LNCAP (cell line): ENCODE measurements around the gene SLC25A11.

Experiments used
- TF ChIP-seq, protein P1 (sequence below): fragments of 450-650 bp; IDR thresholded peaks from 2 replicates; pipeline ENCODE4 v1.5.1; 2017; ENCODE audit warnings: mild to moderate bottlenecking

Gene SLC25A11

DNA sequence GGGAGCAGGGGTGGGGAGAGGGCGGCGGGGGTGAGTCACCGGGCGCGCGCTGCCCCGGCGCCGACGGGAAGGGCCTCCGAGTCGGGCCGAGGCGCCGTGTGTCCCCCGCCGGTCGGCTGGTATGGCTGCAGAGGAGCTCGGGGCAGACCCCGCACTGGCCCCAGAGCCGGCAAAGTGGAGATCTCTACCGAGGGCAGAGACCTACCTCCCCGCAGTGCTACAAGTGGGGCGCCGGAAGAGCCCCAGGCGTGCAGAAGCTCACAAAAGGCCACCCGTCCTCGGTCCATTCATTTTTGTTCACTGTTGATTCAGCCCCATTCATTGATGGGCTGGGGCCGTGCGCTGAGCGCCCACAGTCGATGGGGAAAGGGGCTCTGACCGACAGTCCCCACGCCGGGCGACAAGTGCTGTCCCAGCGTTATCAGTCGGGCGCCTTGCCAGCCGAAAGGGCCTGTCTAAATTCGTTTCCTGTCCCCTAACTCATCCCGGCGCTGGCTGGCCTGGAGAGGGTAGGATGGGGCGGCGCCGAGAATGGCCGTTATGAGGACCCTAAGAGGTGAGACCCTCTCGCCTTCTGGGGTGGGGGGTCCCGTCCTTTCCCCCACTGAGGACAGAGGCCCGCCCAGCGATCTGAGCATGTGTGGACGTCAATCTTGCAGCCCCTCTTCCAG lies 10.4 kb upstream of the SLC25A11 start:
- TF ChIP-seq, protein P1, sequence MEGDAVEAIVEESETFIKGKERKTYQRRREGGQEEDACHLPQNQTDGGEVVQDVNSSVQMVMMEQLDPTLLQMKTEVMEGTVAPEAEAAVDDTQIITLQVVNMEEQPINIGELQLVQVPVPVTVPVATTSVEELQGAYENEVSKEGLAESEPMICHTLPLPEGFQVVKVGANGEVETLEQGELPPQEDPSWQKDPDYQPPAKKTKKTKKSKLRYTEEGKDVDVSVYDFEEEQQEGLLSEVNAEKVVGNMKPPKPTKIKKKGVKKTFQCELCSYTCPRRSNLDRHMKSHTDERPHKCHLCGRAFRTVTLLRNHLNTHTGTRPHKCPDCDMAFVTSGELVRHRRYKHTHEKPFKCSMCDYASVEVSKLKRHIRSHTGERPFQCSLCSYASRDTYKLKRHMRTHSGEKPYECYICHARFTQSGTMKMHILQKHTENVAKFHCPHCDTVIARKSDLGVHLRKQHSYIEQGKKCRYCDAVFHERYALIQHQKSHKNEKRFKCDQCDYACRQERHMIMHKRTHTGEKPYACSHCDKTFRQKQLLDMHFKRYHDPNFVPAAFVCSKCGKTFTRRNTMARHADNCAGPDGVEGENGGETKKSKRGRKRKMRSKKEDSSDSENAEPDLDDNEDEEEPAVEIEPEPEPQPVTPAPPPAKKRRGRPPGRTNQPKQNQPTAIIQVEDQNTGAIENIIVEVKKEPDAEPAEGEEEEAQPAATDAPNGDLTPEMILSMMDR = no peak

DNA sequence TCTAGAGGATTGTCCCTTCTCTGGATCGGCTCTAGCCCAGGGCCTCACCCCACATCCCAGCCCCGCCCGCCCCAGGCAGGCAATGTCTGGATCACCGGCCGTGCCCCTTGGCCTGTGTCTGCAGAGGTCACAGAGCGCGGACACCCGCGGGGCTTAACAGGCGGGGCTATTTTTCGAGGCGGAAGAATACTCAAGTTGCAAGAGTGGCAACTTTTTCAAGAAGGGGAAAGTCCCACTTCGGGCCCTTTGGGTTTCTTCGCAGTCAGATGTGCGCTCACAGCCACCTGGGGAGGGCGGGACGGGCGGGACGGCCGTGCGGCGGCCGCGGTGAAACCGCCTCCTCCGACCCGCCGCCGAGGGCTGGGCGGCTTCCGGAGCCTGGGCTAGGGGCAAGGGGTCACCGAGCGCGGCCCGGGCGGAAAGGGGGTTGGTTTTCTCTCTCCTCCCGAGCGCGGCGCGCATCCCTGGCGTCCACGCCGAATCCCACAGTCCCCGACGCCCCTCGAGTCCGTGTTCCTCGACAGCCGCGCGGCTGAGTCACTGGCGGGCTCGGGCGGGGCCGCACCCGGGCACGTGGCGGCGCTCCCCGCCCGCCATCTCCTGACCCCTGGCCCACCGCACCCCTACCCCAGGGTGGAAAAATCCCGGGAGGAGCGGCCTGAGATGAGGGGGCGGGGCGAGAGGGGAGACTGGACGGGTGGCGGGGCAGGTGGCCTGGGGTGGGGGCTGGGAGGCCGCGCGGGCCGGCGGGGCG lies 9.7 kb upstream of the SLC25A11 start:
- TF ChIP-seq, protein P1 = no peak

DNA sequence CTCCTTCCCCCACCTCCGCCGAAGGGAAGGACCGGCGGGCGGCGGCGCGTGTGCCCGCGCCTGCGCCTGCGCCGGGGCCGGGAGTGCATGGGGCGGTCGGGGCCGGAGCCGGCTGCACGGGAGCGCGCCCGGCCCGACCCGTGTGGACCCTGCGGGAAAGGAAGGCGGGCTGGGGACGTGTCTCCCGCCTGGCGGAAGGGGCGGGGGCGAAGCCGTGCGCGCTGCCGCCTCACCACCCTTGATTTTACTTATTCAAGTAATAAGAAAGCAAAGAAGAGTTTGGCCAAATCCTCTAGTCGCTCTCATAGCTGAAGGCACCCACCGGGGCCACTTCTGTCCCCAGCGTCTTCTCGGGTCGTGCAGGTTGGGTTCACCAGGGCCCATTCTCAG lies 9.1 kb upstream of the SLC25A11 start:
- TF ChIP-seq, protein P1 = no peak

- TF ChIP-seq, protein P1 = no peak
Measured at GRCh38 chr17:4948166-4948930, 8.5 kb upstream of the SLC25A11 start, which contains the start of gene PFN1. Gene PFN1, minus strand, starts transcription at chr17:4948530. Its CDS starts 136 bp downstream, at chr17:4948394.

- TF ChIP-seq, protein P1 = no peak
Measured at GRCh38 chr17:4947411-4948165, 7.7 kb upstream of the SLC25A11 start.

- TF ChIP-seq, protein P1 = no peak
Measured at GRCh38 chr17:4947010-4947410, 7.2 kb upstream of the SLC25A11 start.

DNA sequence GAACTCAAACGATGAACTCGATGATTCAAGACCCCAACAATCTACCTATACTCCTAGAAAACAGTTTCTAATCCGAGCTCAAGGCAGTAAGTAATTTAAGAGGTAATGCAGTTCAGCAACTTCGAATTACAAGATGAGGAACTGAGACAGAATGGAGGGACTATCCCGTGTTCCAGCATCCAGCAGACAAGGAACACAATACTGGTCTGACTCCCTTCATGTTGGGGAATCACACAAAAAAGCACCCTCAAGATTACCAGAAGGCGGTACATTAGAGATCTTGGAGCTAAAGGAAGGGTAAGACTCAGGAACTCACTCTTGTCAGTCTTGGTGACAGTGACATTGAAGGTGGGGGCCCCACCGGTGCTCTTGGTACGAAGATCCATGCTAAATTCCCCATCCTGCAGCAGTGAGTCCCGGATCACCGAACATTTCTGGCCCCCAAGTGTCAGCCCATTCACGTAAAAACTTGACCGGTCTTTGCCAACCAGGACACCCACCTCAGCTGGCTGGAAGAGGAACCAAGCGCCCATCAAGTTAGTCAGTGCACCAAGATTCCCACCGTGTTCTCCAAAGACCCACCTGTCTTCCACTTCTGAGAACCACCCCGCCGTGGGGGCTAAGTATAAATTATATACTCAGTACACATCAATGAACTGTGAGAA lies 6.6 kb upstream of the SLC25A11 start:
- TF ChIP-seq, protein P1 = no peak
